Superior temporal gyrus (tissue), 1 donor: ENCODE data around the gene SEL1L2.

Source experiments
- DNase-seq: peaks from one replicate; pipeline ENCODE4 v3.0.0-alpha.2; 2016; ENCODE audit errors: extremely low spot score

SEL1L2 gene

GRCh38 chr20:13929836-13930235 is 60.6 kb downstream of the SEL1L2 start:
- no peak for DNase-seq

GRCh38 chr20:13928901-13929300 is 61.5 kb downstream of the SEL1L2 start:
- DNase-seq, result no peak

- no peak for DNase-seq
Observed at GRCh38 chr20:13927171-13927570, 63.2 kb downstream of the SEL1L2 start.

- no peak for DNase-seq
Observed at GRCh38 chr20:13922241-13922640, 68.2 kb downstream of the SEL1L2 start.

GRCh38 chr20:13915284-13915683 is 75.1 kb downstream of the SEL1L2 start:
- DNase-seq, result no peak

- DNase-seq, result no peak
Observed at GRCh38 chr20:13913572-13913971, 76.8 kb downstream of the SEL1L2 start.

GRCh38 chr20:13913131-13913530 is 77.3 kb downstream of the SEL1L2 start:
- no peak for DNase-seq

- no peak for DNase-seq
Observed at GRCh38 chr20:13910492-13910891, 79.9 kb downstream of the SEL1L2 start.

- DNase-seq, result no peak
Observed at GRCh38 chr20:13909067-13909466, 81.3 kb downstream of the SEL1L2 start.

- DNase-seq, result no peak
Observed at GRCh38 chr20:13904766-13905165, 85.6 kb downstream of the SEL1L2 start.

GRCh38 chr20:13900496-13900895 is 89.9 kb downstream of the SEL1L2 start:
- DNase-seq, result no peak

- DNase-seq, result no peak
Observed at GRCh38 chr20:13898012-13898612, 92.3 kb downstream of the SEL1L2 start.

GRCh38 chr20:13891575-13891974 is 98.8 kb downstream of the SEL1L2 start:
- DNase-seq, result no peak

- DNase-seq, result no peak
Observed at GRCh38 chr20:13884803-13885202, 105.6 kb downstream of the SEL1L2 start.

- no peak for DNase-seq
Observed at GRCh38 chr20:13883425-13883824, 107.0 kb downstream of the SEL1L2 start.

GRCh38 chr20:13878566-13878965 is 111.8 kb downstream of the SEL1L2 start:
- DNase-seq, result no peak

GRCh38 chr20:13877793-13878192 is 112.6 kb downstream of the SEL1L2 start:
- DNase-seq, result no peak

GRCh38 chr20:13875265-13875811 is 115.1 kb downstream of the SEL1L2 start:
- DNase-seq, result no peak

GRCh38 chr20:13874394-13875157 is 115.8 kb downstream of the SEL1L2 start:
- no peak for DNase-seq

- DNase-seq, result no peak
Observed at GRCh38 chr20:13873831-13874230, 116.6 kb downstream of the SEL1L2 start.

- DNase-seq, result no peak
Observed at GRCh38 chr20:13870170-13870748, 120.2 kb downstream of the SEL1L2 start.

GRCh38 chr20:13868331-13868730 is 122.1 kb downstream of the SEL1L2 start:
- DNase-seq, result no peak
